G401.6 (cell line): Measurements from ENCODE around the gene MYRF.

Experiments used
- FAIRE-seq: peaks from 2 replicates; lab custom pipeline; 2012; peaks lifted over from hg19 to GRCh38; lab: Jason Lieb, UNC

MYRF gene

GRCh38 chr11:61776561-61777075, 24.2 kb downstream of the MYRF start:
- FAIRE-seq = peak; percentile 6

- no peak for FAIRE-seq
Measured at GRCh38 chr11:61777234-61778090, 25.0 kb downstream of the MYRF start.

- no peak for FAIRE-seq
Measured at GRCh38 chr11:61778357-61778886, 26.0 kb downstream of the MYRF start.

- FAIRE-seq = no peak
Measured at GRCh38 chr11:61778920-61779650, 26.6 kb downstream of the MYRF start.

- FAIRE-seq = no peak
Measured at GRCh38 chr11:61779666-61780525, 27.5 kb downstream of the MYRF start.

GRCh38 chr11:61780581-61781162, 28.2 kb downstream of the MYRF start:
- no peak for FAIRE-seq

- FAIRE-seq = no peak
Measured at GRCh38 chr11:61781585-61781984, 29.1 kb downstream of the MYRF start.

- no peak for FAIRE-seq
Measured at GRCh38 chr11:61782299-61782698, 29.9 kb downstream of the MYRF start.

- FAIRE-seq = no peak
Measured at GRCh38 chr11:61782841-61783240, 30.4 kb downstream of the MYRF start.

- FAIRE-seq = no peak
Measured at GRCh38 chr11:61783717-61784505, 31.5 kb downstream of the MYRF start.

- FAIRE-seq = no peak
Measured at GRCh38 chr11:61784506-61784805, 32.0 kb downstream of the MYRF start.

- FAIRE-seq = no peak
Measured at GRCh38 chr11:61785837-61786402, 33.5 kb downstream of the MYRF start.

- peak; percentile 41 for FAIRE-seq
Measured at GRCh38 chr11:61787928-61788491, 35.6 kb downstream of the MYRF start.

GRCh38 chr11:61791737-61792309, 39.4 kb downstream of the MYRF start:
- no peak for FAIRE-seq

- no peak for FAIRE-seq
Measured at GRCh38 chr11:61792310-61793082, 40.1 kb downstream of the MYRF start, which contains the start of the genes FEN1 and TMEM258. Gene FEN1 (plus strand): TSS chr11:61792911. CDS start chr11:61795362, 2,451 bp downstream. Gene TMEM258 (minus strand): TSS chr11:61792599. CDS start chr11:61792558, 41 bp downstream.

GRCh38 chr11:61793083-61793828, 40.8 kb downstream of the MYRF start:
- no peak for FAIRE-seq

GRCh38 chr11:61793829-61794204, 41.4 kb downstream of the MYRF start:
- FAIRE-seq = no peak

- no peak for FAIRE-seq
Measured at GRCh38 chr11:61794579-61794978, 42.1 kb downstream of the MYRF start.
